NCI-H128 (cell line): Measurements from ENCODE around the gene PACRG.

Source experiments
- DNase-seq: peaks from one replicate; lab custom pipeline; 2025; ENCODE audit not compliant: unreplicated experiment; lab: John Stamatoyannopoulos, UW

PACRG gene

GRCh38 chr6:163169521-163169920 is 441.7 kb downstream of the PACRG start:
- DNase-seq = no peak

- no peak for DNase-seq
These were observed 442.6 kb downstream of the PACRG start for GRCh38 chr6:163170294-163170883.

- DNase-seq = no peak
These were observed 446.0 kb downstream of the PACRG start for GRCh38 chr6:163173741-163174140.

- DNase-seq = no peak
These were observed 447.5 kb downstream of the PACRG start for GRCh38 chr6:163175301-163175700.

- no peak for DNase-seq
These were observed 448.3 kb downstream of the PACRG start for GRCh38 chr6:163176097-163176496.

- DNase-seq = no peak
These were observed 449.2 kb downstream of the PACRG start for GRCh38 chr6:163177007-163177406.

GRCh38 chr6:163177892-163178420 is 450.2 kb downstream of the PACRG start:
- no peak for DNase-seq

- DNase-seq = no peak
These were observed 451.3 kb downstream of the PACRG start for GRCh38 chr6:163179061-163179460.

GRCh38 chr6:163179721-163180120 is 451.9 kb downstream of the PACRG start:
- no peak for DNase-seq

GRCh38 chr6:163180874-163181541 is 453.2 kb downstream of the PACRG start:
- DNase-seq = no peak

GRCh38 chr6:163181666-163182180 is 453.9 kb downstream of the PACRG start:
- DNase-seq = no peak

- DNase-seq = no peak
These were observed 454.9 kb downstream of the PACRG start for GRCh38 chr6:163182696-163183095.

- no peak for DNase-seq
These were observed 456.0 kb downstream of the PACRG start for GRCh38 chr6:163183806-163184205.

- DNase-seq = no peak
These were observed 458.0 kb downstream of the PACRG start for GRCh38 chr6:163185744-163186143.

GRCh38 chr6:163186527-163186926 is 458.8 kb downstream of the PACRG start:
- no peak for DNase-seq

- DNase-seq = no peak
These were observed 459.4 kb downstream of the PACRG start for GRCh38 chr6:163187201-163187600.

- DNase-seq = no peak
These were observed 459.8 kb downstream of the PACRG start for GRCh38 chr6:163187606-163188005.

- no peak for DNase-seq
These were observed 461.0 kb downstream of the PACRG start for GRCh38 chr6:163188746-163189145.

GRCh38 chr6:163189609-163190008 is 461.8 kb downstream of the PACRG start:
- no peak for DNase-seq

- DNase-seq = no peak
These were observed 463.0 kb downstream of the PACRG start for GRCh38 chr6:163190786-163191185.

- no peak for DNase-seq
These were observed 464.1 kb downstream of the PACRG start for GRCh38 chr6:163191704-163192537.

- DNase-seq = no peak
These were observed 464.8 kb downstream of the PACRG start for GRCh38 chr6:163192591-163192990.
